HG03571 (cell line): ENCODE measurements around the gene NAPEPLD.
"Not testable (repeated sequence)": the region's sequence is repeated elsewhere in the genome, so short reads cannot be mapped to it uniquely, and the experiment has no call there.

ENCODE experiments used
- ATAC-seq: cut with Tn5 transposase; IDR thresholded peaks from one replicate; pipeline ENCODE4 v1.9.1; 2021; ENCODE audit not compliant: unreplicated experiment

Gene NAPEPLD

DNA sequence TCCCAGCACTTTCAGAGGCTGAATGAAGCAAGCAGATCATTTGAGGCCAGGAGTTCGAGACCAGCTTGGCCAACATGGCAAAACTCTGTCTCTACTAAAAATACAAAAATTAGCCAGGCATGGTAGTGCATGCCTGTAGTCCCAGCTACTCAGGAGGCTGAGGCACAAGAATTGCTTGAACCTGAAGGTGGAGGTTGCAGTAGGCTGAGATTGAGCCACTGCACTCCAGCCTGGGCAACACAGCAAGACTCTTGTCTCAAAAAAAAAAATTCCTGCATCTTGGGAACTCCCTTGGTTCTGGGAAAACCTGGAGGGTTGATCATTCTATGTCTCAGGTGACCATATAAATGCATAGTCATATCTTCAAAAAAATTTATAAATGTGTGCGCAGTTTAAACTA lies 4.1 kb downstream of the NAPEPLD start:
- not testable (repeated sequence) for ATAC-seq

- no peak for ATAC-seq
Measured at GRCh38 chr7:103143868-103144267, 5.0 kb downstream of the NAPEPLD start.

DNA sequence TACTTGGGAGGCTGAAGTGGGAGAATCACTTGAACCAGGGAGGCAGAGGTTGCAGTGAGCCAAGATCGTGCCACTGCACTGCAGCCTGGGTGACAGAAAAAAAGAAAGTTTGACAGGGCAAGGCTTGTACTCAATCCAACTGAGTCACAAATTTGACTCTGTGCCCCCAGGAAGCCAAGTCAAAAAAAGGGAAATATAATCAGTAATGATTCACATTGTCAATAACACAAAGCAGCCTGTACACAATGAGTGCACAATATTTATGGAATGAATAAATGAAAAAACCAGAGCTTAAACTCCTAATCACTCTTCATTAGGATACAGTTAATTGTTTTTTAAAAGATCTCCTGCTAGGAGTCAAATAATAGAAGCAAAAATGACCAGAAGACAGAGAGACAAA lies 6.4 kb downstream of the NAPEPLD start:
- no peak for ATAC-seq

GRCh38 chr7:103141753-103142404 lies 7.0 kb downstream of the NAPEPLD start:
- ATAC-seq = no peak

- ATAC-seq = no peak
Measured at GRCh38 chr7:103140685-103141084, 8.2 kb downstream of the NAPEPLD start.

DNA sequence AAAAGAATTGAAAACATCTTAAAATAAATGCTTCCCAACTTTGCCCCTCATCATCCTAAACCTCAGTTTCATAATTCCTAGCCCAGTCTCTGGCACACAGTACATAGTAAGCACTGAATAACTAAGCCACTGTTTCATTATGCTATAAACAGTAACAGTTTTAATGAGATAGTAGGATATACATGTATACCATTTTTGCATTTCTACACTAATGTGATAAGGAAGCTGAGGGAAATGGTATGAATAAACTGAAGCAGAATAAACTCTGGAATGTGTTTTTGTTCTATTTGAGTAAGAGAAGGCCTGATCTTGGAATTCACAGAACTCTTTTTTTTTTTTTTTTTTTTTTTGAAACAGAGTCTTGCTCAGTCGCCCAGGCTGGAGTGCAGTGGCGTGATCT lies 8.8 kb downstream of the NAPEPLD start:
- ATAC-seq = no peak

GRCh38 chr7:103134836-103135554 lies 13.9 kb downstream of the NAPEPLD start:
- ATAC-seq = no peak

GRCh38 chr7:103132995-103133688 lies 15.8 kb downstream of the NAPEPLD start:
- no peak for ATAC-seq

GRCh38 chr7:103130901-103131624 lies 17.8 kb downstream of the NAPEPLD start:
- ATAC-seq = no peak

DNA sequence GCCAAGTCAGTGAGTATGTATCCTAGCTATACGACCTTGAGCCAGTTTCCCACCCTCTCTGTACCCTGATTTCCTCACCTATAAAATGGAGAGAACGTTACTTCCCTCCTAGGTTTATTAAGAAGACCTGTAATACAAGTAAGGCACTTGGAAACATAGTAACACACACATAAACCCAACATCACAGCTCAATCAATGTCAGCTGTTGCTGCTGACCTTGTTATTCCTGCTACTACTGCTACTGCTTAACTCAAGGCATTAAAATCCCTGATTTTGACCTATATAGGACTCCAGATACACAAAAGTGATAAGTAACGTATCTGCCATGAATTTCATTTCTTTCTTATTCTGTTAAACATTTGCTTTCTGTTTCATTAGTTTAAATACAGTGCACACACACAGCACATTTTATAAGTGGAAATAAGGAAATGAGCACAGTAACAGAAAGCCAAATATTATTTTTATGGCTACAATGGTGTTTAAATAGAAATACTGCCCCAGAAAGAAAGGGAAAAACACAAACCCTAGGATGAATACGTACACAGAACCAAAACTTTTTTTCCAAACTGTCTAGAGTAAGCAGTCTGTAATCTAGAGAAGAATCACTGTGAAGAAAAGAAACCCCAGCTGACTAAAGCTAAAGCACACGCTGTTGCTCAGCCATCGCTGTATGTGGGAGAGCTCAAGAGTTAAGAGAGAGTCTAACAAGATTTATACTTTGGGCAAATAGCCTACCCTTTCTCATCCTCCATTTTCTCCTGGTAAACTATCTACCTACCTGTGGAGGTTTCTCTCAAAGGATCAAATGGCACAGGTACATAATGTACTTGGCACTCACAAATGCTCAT lies 19.0 kb downstream of the NAPEPLD start:
- no peak for ATAC-seq

- ATAC-seq = no peak
Measured at GRCh38 chr7:103127006-103127405, 21.9 kb downstream of the NAPEPLD start.

DNA sequence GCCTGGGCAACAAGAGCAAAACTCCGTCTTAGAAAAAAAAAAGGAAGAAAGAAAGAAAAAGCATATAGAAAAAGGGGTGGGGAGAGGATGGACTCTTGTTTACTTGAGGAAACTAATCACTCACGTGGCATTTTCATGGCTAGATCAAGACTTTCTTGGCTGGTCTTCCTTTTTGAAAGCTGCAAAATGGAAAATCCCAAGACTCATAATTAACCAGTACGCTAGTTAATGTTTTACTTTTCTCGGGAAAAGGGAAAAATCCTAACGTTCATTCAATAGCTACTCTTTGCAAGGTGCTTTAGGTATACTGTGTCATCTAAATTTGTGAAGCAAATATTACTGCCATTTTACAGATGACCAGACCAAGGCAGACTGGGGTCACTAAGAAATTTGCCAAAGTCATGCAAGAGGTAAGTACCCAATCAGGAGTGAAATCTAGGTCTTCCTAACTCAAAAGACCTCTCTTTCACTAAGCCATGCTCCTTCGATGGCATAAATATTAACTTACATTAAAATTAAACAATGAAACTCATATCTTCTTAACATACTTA lies 24.4 kb downstream of the NAPEPLD start:
- no peak for ATAC-seq

- ATAC-seq = no peak
Measured at GRCh38 chr7:103123529-103123928, 25.4 kb downstream of the NAPEPLD start.

GRCh38 chr7:103121641-103122040 lies 27.3 kb downstream of the NAPEPLD start:
- ATAC-seq = no peak

DNA sequence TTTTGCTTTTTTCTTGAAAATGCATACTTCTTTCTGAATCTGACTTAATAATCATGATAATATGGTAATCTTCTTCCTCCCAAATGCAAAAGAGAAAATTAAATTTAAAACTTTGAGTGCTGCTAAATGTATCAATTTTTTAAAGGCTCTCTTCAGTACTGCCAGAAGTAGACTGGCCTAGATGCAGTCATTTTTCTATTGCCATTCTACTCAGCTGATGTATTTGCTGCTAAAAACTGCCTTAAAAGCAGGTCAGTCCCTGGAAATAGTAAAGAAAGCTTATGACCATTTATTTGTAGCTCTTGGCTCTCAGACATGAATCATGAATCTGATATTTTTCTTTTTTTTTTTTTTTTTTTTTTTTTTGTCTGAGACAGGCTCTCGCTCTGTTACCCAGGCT lies 28.5 kb downstream of the NAPEPLD start:
- no peak for ATAC-seq

DNA sequence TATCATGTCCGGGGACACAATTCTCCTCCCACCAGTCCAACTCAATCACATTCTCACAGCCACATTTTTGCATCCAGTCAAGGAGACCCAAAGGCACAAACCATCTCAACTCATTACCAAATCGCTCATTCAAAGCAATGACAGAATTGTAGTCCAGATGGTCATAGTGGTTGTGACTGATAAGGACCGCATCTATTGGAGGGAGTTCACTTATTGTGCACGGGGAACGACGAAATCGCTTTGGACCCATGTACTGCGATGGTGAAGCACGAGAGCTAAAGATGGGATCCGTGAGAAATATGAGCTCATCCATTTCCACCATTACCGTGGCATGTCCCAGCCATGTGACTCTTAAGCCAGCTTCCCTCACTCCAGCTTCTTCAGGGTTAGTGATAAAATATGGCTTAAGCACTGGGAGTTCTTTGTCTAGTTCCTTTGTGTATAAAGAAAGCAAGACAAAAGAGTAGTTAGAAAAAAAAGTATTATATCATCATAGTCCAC lies 29.1 kb downstream of the NAPEPLD start:
- ATAC-seq = no peak

GRCh38 chr7:103117465-103117864 lies 31.4 kb downstream of the NAPEPLD start:
- ATAC-seq = no peak

DNA sequence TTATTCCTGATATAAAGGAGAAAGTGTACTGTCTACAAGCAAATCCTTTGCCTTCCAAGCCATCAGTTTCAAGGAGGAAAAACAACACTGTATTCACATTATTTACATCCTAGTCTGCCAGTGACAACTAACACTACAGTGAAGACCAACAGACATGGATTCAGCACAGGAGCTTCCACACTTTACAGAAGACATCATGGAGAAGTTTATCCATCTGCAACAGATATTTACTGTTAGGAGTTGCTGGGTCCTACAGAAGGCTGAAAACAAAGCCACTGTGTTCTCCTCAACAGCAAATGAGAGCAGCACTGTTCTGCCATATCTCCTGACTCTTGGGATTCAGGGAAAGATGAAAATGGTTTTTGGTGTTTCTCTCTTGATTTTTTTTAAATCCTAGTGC lies 31.9 kb downstream of the NAPEPLD start:
- ATAC-seq = no peak

DNA sequence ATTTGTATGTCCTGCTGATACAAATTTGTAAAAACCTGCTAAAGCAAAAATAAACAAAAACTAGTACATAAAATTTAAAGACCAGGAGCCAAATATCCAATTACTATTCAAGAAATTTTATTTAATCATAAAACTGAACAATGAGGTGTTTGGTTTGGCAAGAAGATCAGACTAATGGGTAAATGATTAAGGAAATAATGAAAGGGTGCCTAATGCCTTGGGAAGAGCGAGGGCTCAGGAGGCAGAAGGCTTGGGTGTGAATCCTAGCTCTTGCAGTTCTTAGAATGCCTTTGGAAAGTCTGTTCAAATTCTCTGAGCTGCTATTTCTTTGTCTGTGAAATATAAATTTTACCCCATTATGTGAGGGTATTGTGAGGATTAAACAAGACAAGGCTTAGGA lies 32.4 kb downstream of the NAPEPLD start:
- ATAC-seq = no peak

DNA sequence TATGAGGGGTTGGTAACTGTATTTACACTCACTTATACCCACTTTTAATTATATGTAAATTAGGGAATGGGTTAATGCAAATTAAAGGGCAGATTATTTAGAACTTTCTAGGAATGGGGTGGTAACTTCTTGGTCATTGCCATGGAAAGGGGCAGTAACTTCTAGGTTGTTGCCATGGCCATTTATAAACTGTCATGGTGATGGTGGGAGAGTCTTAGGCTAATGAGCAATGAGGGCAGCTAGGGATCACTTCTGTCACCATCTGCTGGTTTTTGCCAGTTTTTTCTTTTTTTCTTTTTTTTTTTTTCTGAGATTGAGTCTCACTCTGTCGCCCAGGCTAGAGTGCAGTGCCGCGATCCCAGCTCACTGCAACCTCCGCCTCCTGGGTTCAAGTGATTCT lies 33.1 kb downstream of the NAPEPLD start:
- no peak for ATAC-seq
